ENCODE data around the gene KREMEN2. TPM values are rescaled to one million over a fixed set of nuclear protein-coding genes. Genes with fewer than 3 reads are reported as not detected.

Gene KREMEN2
- total and polyA plus RNA-seq, 2 of the 13 experiments (the other 11 are each of a cell fraction or from before 2014, with no cell fraction given): 0.48 to 1.2 TPM

DNA sequence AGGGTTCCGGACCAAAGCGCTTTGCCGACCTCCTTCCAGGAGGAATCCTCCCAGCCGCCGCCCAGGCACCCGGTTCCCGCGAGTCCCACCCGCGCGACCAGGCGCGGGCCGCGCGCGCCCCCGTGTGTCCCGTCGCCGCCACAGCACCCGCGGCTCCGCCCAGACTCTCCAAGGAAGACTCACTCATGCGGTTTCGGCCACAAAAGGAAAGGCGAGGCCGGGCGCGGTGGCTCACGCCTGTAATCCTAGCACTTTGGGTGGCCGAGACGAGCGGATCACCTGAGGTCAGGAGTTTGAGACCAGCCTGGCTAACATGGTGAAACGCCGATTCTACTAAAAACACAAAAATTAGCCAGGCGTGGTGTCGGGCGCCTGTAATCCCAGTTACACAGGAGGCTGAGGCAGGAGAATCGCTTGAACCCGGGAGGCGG lies 19.6 kb downstream of the KREMEN2 start (continued):
- TF ChIP-seq KLF6 (CRISPR knock-in tag; IDR thresholded peaks at IDR 0.05): 0 out of 2 replicates have a peak, but pooled peaks have one; percentile 48
- peak; percentile 51 for TF ChIP-seq GABPB1 (CRISPR knock-in tag; IDR thresholded peaks at IDR 0.05)
- TF ChIP-seq ZNF331 (CRISPR knock-in tag; IDR thresholded peaks at IDR 0.05): peak; percentile 54; the same call in 1 of the 2 replicates
- 0 out of 2 replicates have a peak, but pooled peaks have one; percentile 30 for TF ChIP-seq HDAC1 (CRISPR knock-in tag; IDR thresholded peaks at IDR 0.05)
- TF ChIP-seq POLR2AphosphoS2 (IDR thresholded peaks at IDR 0.05; ENCODE audit: low read depth, low read length): no peak
- no peak for TF ChIP-seq GFI1 (CRISPR knock-in tag; IDR thresholded peaks at IDR 0.05; ENCODE audit: borderline replicate concordance)
- 0 out of 2 replicates have a peak, but pooled peaks have one; percentile 26 for TF ChIP-seq ZNF547 (CRISPR knock-in tag; IDR thresholded peaks at IDR 0.05)
- TF ChIP-seq, protein P1, sequence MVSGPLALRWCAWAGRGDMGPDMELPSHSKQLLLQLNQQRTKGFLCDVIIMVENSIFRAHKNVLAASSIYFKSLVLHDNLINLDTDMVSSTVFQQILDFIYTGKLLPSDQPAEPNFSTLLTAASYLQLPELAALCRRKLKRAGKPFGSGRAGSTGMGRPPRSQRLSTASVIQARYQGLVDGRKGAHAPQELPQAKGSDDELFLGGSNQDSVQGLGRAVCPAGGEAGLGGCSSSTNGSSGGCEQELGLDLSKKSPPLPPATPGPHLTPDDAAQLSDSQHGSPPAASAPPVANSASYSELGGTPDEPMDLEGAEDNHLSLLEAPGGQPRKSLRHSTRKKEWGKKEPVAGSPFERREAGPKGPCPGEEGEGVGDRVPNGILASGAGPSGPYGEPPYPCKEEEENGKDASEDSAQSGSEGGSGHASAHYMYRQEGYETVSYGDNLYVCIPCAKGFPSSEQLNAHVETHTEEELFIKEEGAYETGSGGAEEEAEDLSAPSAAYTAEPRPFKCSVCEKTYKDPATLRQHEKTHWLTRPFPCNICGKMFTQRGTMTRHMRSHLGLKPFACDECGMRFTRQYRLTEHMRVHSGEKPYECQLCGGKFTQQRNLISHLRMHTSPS (CRISPR knock-in tag; IDR thresholded peaks at IDR 0.05; ENCODE audit: low read depth): no peak
- TF ChIP-seq ZNF557 (CRISPR knock-in tag; IDR thresholded peaks at IDR 0.05): no peak
- TF ChIP-seq, protein P2, sequence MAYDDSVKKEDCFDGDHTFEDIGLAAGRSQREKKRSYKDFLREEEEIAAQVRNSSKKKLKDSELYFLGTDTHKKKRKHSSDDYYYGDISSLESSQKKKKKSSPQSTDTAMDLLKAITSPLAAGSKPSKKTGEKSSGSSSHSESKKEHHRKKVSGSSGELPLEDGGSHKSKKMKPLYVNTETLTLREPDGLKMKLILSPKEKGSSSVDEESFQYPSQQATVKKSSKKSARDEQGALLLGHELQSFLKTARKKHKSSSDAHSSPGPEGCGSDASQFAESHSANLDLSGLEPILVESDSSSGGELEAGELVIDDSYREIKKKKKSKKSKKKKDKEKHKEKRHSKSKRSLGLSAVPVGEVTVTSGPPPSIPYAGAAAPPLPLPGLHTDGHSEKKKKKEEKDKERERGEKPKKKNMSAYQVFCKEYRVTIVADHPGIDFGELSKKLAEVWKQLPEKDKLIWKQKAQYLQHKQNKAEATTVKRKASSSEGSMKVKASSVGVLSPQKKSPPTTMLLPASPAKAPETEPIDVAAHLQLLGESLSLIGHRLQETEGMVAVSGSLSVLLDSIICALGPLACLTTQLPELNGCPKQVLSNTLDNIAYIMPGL (CRISPR knock-in tag; IDR thresholded peaks at IDR 0.05; ENCODE audit: borderline replicate concordance in 1 of 2, low read depth in 1 of 2): peak in 1 of 2 experiments; percentile 45; a peak in 1 of 4 replicates
- peak; percentile 88 for TF ChIP-seq RAD21 (CRISPR knock-in tag; IDR thresholded peaks at IDR 0.05)
- no peak for TF ChIP-seq EZH2 (conservative IDR thresholded peaks at IDR 0.05; ENCODE audit: low read depth, low read length)
- no peak for TF ChIP-seq AGO2 (optimal IDR thresholded peaks at IDR 0.05; ENCODE audit: low read depth, low read length)
- TF ChIP-seq NBN (conservative IDR thresholded peaks at IDR 0.05): no peak
- TF ChIP-seq, protein P3, sequence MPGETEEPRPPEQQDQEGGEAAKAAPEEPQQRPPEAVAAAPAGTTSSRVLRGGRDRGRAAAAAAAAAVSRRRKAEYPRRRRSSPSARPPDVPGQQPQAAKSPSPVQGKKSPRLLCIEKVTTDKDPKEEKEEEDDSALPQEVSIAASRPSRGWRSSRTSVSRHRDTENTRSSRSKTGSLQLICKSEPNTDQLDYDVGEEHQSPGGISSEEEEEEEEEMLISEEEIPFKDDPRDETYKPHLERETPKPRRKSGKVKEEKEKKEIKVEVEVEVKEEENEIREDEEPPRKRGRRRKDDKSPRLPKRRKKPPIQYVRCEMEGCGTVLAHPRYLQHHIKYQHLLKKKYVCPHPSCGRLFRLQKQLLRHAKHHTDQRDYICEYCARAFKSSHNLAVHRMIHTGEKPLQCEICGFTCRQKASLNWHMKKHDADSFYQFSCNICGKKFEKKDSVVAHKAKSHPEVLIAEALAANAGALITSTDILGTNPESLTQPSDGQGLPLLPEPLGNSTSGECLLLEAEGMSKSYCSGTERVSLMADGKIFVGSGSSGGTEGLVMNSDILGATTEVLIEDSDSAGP (CRISPR knock-in tag; IDR thresholded peaks at IDR 0.05; ENCODE audit: borderline replicate concordance): peak; percentile 51; the same call in 1 of the 2 replicates
- TF ChIP-seq NR1H2 (CRISPR knock-in tag; IDR thresholded peaks at IDR 0.05; ENCODE audit: borderline replicate concordance, low read depth): no peak
- TF ChIP-seq, protein P4, sequence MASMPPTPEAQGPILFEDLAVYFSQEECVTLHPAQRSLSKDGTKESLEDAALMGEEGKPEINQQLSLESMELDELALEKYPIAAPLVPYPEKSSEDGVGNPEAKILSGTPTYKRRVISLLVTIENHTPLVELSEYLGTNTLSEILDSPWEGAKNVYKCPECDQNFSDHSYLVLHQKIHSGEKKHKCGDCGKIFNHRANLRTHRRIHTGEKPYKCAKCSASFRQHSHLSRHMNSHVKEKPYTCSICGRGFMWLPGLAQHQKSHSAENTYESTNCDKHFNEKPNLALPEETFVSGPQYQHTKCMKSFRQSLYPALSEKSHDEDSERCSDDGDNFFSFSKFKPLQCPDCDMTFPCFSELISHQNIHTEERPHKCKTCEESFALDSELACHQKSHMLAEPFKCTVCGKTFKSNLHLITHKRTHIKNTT (CRISPR knock-in tag; IDR thresholded peaks at IDR 0.05): 0 out of 2 replicates have a peak, but pooled peaks have one; percentile 35
- TF ChIP-seq SP5 (CRISPR knock-in tag; IDR thresholded peaks at IDR 0.05; ENCODE audit: borderline replicate concordance, low read depth): peak; percentile 31; the same call in 1 of the 2 replicates
- TF ChIP-seq, protein P5, sequence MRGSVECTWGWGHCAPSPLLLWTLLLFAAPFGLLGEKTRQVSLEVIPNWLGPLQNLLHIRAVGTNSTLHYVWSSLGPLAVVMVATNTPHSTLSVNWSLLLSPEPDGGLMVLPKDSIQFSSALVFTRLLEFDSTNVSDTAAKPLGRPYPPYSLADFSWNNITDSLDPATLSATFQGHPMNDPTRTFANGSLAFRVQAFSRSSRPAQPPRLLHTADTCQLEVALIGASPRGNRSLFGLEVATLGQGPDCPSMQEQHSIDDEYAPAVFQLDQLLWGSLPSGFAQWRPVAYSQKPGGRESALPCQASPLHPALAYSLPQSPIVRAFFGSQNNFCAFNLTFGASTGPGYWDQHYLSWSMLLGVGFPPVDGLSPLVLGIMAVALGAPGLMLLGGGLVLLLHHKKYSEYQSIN (CRISPR knock-in tag; IDR thresholded peaks at IDR 0.05; ENCODE audit: borderline replicate concordance): no peak

Measured in HepG2 (cell line).